HG03442 (cell line): ENCODE data around the gene IFI30.

Source experiments
- ATAC-seq: cut with Tn5 transposase; IDR thresholded peaks from one replicate; pipeline ENCODE4 v1.9.1; 2021; ENCODE audit warnings: mild to moderate bottlenecking, moderate library complexity; ENCODE audit not compliant: unreplicated experiment

IFI30 gene

DNA sequence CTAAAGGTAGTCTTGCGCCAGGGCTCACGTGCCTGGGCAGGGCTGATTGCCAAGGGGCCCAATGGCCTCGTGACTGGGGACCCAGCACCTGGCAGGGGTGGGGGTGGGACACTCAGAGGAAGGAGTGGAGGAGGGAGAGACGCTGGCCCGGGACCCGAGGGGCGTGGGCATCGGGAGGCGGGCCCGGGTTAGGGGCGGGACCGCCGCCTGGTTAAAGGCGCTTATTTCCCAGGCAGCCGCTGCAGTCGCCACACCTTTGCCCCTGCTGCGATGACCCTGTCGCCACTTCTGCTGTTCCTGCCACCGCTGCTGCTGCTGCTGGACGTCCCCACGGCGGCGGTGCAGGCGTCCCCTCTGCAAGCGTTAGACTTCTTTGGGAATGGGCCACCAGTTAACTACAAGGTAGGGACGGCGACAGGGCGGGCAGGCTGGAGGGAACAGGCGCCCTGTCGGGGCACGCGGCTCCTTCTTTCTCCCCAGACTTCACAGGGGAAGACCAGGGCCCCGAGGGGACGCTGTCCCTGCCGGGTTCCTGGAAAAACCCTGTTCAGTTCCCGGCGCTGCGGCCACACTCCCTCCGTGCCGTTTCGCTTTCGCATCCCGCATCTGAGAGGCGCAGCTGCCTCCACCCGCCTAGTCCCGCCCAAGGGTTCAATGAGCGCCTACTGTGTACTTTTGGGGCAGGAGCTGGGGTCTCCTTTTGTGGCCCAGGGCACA lies at the start of gene IFI30:
IFI30 (plus strand) TSS at position 242 of the 717 bp plus-strand sequence; CDS start at position 271, 29 bp downstream.
- ATAC-seq, result peak; percentile 41

DNA sequence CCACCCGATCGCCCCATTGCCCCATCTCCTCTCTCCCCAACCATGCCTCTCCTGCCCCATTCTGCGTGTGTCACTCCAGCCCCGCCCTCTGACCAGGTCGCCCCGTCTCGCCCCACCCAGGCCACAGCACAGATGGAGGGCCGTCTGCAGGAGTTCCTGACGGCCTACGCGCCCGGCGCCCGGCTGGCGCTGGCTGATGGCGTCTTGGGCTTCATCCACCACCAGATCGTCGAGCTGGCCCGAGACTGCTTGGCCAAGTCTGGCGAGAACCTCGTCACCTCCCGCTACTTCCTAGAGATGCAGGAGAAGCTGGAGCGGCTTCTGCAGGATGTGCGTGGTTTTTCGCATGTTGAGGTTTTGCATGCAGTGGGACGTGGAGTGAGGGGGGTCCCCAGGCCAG lies 49.8 kb upstream of the IFI30 start:
- ATAC-seq, result no peak

DNA sequence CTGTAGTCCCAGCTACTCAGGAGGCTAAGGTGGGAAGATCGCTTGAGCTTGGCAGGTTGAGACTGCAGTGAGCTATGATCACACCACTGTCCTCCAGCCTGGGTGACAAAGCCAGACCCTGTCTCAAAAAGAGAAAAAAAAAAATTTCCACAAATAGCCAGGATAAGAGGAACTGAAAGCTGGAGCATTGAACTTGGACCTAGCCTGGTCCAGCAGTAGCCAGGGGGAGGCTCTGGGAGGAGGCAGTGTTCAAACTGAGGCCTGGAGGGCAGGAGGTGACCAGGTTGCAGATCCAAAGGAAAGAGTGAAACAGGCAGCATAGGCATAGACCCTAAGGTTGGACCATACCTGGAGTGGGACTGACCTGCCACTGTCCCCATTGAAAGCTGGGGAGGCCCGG lies 47.5 kb upstream of the IFI30 start:
- ATAC-seq, result no peak

DNA sequence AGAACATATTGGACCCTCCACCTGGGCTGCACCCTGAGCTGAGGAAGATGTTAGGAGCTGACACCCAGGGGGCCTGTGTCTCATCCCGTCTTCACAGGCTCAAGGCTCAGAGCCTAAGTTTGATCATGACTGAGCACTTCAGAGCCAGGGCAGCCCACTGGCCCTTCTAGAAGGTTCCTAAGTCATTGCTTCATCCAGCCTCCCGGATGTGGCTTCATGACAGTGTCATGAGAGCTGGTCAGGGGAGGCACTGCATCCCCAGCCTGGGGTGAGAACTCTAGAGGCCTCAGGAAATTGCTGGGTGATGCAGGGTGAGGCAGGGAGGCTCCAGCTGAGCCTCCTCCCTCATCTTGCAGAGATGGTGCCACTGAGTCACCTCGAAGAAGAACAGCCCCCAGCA lies 45.6 kb upstream of the IFI30 start:
- ATAC-seq, result no peak

DNA sequence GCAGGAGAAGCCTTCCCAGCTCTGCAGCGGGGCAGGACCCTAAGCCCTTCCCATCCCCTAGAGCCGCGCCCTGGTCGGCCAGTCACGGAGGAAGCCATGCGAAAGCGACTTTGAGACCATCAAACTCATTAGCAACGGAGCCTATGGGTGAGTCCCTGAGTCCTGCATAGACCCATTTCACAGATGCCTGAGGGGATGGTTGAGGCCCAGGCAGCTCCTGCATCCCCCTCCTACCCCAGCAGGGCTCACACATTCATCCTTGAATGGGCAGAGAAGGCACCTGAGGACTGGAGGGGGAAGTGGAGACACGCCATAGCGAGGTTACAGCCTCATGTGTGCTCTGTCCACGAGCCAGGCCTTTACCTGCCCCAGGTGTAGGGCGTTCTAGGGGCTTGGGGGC lies 44.8 kb upstream of the IFI30 start:
- no peak for ATAC-seq

DNA sequence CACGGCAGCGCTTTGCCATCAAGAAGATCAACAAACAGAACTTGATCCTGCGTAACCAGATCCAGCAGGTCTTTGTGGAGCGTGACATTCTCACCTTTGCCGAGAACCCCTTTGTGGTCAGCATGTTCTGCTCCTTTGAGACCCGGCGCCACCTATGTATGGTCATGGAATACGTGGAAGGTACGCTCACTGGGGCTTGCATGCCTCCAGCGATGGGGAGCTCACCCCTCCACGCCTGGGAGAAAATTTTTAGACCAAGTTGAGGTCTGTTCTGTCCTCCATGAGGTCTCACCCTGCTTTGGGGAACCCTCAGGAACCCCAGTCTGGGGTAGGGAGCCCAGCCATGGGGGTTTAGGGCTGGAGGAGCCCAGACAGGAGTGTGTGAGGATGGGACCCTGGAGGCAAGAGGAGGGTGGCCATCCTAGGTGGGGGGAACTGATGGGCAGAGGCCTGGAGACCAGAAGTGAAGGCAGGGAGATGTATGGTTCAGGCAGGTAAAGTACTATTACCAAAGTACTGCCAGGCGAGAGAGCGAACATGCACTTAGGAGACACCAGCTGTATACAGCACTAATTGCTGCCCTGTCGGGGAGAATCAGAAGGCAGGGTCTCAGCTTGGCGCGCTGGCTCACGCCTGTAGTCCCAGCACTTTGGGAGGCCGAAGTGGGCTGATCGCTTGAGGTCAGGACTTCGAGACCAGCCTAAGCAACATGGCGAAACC lies 42.9 kb upstream of the IFI30 start:
- ATAC-seq, result no peak

DNA sequence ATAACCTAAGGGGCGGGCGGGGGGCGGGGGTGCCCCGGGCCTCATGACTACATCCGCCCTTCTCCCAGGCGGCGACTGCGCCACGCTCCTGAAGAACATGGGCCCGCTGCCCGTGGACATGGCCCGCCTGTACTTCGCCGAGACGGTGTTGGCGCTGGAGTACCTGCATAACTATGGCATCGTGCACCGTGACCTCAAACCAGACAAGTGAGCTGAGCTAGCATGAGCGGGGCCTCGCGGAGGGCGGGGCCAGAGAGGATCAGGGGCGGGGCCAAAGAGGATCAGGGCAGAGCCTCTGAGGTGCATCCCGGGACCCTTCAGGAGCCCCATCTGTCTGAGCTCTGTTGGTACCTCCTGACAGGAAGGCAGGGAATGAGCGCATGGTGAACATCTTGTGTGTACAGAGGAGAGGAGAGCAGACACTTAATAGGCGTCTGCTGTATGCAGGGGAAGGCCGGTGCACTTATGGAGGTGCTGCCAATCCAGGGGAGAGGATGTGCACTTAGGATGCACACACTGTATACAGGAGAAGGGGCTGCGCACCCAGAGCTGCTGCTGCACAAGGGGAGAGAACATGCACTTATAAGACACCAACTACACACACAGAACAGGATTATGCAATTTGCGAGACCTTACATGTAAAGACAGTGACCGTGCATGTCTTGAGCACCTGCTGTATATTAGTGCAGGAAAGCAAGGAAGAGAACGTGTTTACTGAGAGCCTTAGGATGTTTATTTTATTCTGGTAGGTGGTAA lies 41.6 kb upstream of the IFI30 start:
- no peak for ATAC-seq

DNA sequence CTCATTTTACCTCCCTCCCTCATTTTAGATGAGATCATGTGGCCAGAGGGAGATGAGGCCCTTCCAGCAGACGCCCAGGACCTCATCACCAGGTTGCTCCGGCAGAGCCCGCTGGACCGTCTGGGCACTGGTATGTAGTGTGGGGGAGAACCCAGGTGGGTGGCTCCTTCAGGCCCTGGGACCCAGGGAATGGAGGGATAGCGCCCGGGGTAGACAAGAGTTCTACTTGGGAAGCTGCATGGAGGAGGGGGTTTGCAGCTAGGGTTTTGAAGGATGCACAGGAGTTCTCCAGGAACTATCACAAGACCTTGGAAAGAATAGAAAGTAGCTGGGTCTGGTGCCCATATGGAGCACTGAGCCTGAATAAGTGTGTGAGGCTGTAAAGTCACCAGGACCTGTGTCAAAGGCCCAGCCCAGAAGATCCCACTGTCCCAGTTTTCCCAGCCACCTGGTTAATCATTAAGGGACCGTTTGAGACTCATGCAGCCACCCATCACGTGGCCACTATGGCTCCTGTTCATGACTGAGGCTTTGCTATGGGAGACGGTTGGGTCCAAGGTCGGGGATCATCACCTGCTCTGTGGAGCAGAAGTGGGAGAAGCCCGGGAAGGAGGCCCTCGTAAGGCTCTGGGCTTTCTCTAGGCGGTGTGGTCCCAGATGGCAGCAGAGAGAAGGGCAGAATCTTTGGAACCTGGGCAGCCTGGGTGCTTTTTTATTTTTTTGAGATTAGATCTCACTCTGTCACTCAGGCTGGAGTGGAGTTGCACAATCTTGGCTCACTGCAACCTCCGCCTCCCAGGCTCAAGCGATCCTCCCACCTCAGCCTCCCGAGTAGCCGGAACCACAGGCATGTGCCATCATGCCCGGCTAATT lies 37.7 kb upstream of the IFI30 start:
- ATAC-seq, result no peak

DNA sequence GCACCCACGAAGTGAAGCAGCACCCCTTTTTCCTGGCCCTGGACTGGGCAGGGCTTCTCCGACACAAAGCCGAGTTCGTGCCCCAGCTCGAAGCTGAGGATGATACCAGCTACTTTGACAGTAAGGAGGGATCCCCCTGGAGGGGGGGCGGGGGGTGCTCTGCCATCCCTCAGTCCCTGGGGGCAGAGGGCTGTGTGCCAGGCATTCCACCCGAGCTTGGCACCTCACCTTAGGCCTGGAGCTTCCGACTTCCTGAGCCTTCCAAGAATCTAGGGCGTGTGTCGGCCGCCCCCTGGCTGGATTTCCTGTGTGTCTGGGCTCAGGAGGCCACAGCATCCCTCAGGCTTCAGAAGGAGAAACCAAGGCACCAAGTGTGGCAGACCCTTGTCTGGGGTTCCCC lies 36.4 kb upstream of the IFI30 start:
- no peak for ATAC-seq

DNA sequence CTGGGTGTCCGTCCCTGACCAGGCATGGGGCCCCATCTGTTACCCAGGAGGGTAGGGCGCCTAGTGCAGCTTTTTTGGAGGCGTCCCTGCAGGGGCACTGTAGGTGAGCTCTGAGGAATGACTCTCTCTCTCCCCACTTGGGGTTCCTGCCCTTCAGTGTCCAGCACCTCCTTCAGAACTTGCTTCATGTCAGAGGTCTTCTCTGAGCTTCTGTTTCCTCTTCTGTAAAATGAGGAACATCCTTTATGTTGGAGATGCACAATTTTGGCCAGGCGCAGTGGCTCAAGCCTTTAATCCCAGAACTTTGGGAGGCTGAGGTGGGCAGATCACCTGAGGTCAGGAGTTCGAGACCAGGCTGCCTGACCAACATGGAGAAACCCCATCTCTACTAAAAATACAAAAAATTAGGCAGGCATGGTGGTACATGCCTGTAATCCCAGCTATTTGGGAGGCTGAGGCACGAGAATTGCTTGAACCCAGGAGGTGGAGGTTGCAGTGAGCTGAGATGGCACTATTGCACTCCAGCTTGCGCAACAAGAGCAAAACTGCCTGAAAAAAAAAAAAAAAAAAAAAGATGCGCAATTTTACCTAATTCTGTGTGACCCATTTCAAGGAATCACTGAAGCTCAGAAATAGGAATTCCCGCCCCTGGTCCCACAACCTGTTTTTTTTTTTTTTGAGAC lies 35.8 kb upstream of the IFI30 start:
- ATAC-seq, result no peak

DNA sequence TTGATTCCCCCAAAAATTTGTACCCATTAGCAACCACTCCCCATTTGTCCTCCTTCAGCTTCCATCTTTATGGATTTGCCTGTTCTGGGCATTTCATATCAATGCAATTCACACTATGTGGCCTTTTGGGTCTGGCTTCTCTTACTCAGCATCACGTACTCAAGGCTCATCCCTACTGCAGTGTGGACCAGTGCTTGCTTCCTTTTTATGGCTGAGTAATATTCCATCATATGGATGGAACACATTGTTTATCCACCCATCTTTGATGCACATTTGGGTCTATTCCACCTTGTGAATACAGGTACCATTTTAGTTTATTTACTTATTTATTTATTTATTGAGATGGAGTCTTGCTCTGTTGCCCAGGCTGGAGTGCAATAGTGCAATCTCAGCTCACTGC lies 33.1 kb upstream of the IFI30 start:
- ATAC-seq, result no peak

DNA sequence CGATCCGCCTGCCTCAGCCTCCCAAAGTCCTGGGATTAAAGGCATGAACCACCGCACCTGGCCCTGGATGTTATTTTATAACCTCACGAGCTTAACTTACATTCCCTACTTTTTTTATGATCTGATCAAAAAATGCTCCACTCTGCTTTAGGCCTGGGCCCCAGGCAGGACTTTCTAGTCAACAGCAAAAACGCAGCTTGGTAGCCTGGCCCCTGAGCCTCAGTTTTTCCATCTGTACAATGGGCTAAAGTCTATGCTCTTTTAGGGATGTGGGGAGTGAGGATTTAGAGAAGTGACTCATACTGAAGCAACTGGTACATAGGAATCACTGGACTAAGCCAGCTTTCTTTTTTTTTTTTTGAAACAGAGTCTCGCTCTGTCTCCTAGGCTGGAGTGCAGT lies 32.6 kb upstream of the IFI30 start:
- ATAC-seq, result no peak

DNA sequence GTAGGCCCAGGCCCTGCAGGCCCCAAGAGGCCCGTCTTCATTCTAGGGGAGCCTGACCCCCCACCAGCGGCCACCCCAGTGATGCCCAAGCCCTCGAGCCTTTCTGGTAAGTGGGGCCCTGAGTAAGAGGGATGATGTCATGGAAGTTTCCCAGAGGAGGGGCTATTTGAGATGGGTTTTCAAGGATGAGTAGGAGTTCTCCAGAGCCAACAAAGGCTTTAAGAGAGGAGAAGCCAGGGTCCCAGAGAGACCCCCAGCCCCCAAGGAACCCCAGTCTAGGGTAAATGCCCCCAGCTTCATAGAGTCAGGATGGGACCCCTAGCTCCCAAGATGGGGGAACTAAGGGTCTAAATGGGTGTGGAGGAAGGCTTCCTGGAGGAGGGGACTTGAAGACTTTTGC lies 29.7 kb upstream of the IFI30 start:
- no peak for ATAC-seq

DNA sequence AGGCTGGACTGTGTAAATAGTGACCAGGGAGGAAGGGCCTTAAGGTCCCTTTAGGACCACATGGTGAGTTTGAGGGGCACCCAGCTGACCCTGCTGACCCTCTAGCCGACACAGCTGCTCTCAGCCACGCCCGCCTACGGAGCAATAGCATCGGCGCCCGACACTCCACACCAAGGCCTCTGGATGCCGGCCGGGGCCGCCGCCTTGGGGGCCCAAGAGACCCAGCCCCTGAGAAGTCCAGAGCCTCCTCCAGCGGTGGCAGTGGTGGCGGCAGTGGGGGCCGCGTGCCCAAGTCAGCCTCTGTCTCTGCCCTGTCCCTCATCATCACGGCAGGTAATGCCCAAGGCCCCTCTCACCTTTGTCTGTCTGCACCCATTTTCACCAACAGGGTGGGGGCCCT lies 29.3 kb upstream of the IFI30 start:
- no peak for ATAC-seq

DNA sequence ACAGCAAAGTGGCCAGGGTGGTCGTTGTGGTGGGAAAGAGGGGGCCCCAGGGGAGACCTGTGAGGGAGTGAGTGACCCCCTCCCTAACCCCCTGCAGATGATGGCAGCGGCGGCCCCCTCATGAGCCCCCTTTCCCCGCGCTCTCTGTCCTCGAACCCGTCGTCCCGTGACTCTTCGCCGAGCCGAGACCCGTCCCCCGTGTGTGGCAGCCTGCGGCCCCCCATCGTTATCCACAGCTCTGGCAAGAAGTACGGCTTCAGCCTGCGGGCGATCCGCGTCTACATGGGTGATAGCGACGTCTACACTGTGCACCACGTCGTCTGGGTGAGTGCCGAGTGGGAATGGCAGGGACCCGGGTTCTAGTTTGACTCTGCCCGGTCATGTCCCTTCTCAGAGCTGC lies 28.7 kb upstream of the IFI30 start:
- ATAC-seq, result no peak

DNA sequence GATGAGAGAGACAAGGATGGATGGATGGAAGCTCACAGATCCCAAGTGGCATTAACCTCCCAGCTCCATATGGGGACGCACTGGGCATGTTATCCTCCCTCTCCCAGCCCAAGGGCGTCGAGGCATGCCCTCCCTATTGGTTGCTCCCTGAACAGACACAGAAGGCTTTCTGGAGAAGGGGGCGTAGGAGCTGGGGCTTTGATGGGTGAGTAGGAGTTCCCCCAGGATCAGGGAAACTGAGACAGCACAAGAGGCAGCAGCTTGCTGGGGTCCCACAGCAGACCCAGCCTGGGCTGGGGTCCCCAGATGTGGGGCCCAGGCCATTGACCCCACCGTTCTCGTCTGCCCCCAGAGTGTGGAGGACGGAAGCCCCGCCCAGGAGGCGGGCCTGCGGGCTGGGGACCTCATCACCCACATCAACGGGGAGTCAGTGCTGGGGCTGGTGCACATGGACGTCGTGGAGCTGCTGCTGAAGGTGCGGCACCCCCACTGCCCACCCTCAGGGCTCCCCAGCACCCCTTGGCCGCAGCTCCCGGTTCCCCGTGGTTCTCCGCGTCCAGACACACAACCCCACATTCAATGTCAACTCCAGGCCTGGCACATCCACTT lies 28.1 kb upstream of the IFI30 start:
- ATAC-seq, result no peak

DNA sequence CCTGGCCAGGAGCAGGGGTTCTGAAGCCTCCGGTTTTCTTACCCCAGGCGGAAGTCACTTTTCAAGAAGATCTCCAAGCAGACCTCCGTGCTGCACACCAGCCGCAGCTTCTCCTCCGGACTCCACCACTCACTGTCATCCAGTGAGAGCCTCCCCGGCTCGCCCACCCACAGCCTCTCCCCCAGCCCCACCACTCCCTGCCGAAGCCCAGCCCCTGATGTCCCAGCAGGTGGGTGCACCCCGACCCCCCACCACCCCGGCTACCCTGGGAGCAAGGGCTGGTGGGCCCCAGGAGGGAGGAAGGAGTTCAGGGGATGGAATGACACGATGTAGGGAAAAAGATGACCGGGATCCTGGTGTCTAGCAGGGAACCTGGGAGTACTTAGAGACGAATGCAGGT lies 26.2 kb upstream of the IFI30 start:
- no peak for ATAC-seq

DNA sequence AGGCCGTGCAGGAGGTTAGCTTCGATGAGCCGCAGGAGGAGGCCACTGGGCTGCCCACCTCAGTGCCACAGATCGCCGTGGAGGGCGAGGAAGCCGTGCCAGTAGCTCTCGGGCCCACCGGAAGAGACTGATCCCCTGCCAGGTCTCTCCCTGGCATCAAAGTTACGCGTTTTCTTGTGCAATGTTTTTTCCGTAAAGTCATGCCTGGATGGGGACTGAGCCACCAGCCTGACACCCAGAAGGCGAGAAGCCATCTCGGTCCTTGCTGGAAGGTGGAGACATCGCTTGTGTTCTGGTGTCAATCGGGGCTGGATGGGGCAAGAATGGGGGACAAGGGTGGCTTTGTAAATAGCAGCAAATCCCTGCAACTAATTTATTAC lies 24.0 kb upstream of the IFI30 start:
- no peak for ATAC-seq

DNA sequence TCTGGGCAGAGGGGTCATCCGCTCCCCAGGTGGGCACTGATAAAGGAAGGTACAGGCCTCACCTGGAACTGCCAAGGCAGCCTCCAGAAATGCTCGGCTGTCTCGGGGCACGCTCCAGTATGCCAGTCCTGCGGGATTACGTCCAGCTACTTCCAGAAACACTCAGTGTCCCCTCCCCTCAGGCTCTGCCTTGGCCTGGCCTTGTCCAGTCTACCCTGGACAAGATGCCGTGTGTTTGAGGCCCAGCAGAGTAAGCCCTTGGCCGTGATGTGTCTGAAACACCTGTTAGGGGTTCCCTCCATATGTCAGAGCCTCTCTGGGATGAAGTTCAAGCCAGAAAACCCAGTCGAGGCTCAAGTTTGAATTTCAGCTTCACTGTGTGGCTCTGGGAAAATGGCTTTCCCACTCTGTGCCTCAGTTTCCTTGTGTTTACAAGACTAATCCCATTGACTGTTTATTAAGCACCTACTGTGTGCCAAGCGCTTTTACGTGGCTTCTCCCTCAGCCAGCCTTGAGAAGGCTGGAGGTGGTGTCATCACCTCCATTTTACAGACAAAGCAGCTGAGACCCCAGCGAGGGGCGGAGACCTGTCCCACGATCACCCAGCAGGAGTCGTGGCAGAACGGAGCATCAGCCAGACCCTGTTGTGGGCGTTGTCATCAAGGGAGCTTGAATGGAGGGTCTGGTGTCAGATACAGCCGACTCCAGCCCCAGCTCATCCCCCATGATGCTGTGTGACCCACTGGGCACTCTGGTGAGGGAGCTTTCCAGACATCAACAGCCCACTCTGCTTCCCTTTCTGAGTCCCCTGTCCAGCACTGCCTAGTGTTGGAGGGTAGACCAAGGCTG lies 22.6 kb upstream of the IFI30 start:
- ATAC-seq, result no peak
